HG02973 (cell line): ENCODE results near the gene PAQR4.
"Not testable (repeated sequence)": the region's sequence is repeated elsewhere in the genome, so short reads cannot be mapped to it uniquely, and the experiment has no call there.

ENCODE experiments used
- ATAC-seq: cut with Tn5 transposase; IDR thresholded peaks from one replicate; pipeline ENCODE4 v1.9.1; 2021; ENCODE audit warnings: moderate library complexity; ENCODE audit not compliant: unreplicated experiment

Gene PAQR4

DNA sequence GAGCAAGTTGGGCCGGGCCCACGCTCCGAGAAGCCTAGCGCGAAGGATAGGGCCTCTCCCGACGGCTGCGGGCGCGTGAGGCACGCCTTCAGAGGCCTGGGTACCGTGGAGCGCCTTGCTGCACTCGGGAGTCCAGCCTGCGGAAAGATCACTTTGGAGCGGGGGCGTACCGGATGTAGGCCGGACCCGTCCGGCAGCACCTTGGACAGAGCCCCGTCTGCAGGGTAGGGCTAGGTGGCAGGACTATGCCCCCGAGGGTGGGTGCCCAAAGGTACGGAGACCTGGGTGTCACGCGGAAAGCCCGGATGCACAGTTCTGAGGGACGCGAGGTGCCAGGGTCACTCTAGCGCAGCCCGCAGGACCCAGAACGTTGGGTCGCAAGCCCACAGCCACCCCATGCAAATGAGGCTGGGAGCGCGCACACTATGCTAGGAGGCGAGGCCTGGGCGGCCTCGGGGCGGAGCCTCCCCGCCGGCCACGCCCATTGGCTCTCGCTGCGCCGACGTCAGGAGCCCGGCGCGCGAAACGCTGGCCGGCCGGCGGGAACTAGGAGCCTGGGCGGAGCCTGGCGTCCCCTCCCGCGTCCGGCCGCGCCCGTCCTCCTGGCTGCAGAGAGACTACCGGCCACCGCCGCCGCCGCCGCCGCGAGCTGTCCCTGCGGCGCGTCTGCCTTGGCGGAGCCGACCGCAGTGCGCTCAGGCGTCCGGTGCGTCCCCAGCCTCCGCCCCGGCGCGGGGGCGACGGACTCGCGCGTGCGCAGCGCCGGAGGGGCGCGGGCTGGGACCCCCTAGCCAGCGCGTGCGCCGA is at the start of gene PAQR4:
Gene PAQR4, plus strand, starts transcription at position 611 of the 807 bp plus-strand sequence. CDS start 327 bp downstream, outside the sequence.
- ATAC-seq: peak; percentile 60

DNA sequence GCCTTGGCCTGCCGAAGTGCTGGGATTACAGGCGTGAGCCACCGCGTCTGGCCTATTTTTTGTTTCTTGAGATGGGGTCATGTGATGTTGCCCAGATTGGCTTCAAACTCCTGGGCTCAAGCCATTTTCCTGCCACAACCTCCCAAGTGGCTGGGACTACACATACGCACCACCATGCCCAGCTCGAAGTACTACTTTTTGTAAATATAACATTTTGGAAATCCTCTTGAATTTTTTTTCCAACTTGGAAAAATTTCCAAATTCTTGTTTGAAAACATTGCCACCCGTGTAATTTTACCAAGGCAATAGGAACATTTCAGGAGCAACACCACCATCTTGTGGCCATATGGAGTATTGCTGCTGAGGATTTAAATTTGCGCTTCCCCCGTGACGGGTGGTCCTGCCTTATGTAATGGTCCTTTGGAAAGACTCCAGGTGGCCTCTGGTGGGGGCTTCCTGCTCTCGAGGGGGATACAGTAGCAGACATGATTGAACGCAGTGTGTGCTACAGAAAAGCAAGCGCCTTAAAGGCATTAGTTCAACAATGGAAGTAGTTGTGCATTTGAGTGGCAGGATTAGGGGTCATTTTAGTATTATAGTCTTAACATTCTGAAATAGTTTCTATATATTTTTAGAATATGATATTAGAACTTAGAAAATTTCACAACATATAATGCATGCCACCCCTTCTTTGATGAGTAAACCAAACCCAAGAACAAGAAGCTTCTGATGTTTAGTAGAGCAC is 49.5 kb upstream of the PAQR4 start:
- ATAC-seq: no peak

DNA sequence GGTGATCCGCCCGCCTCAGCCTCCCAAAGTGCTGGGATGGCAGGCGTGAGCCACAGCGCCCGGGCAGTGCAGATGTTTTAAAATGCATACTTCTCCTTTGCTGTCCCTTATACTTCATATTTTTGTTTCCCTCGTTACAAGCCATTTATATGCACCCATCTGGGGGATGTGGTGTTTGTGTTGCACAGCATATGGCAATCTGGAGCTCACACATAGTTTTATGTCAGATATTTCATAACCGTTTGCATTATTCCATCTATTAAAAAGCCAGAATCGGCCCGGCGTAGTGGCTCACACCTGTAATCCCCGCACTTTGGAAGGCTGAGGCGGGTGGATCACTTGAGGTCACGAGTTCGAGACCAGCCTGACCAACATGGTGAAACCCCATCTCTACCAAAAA is 45.7 kb upstream of the PAQR4 start:
- no peak for ATAC-seq

DNA sequence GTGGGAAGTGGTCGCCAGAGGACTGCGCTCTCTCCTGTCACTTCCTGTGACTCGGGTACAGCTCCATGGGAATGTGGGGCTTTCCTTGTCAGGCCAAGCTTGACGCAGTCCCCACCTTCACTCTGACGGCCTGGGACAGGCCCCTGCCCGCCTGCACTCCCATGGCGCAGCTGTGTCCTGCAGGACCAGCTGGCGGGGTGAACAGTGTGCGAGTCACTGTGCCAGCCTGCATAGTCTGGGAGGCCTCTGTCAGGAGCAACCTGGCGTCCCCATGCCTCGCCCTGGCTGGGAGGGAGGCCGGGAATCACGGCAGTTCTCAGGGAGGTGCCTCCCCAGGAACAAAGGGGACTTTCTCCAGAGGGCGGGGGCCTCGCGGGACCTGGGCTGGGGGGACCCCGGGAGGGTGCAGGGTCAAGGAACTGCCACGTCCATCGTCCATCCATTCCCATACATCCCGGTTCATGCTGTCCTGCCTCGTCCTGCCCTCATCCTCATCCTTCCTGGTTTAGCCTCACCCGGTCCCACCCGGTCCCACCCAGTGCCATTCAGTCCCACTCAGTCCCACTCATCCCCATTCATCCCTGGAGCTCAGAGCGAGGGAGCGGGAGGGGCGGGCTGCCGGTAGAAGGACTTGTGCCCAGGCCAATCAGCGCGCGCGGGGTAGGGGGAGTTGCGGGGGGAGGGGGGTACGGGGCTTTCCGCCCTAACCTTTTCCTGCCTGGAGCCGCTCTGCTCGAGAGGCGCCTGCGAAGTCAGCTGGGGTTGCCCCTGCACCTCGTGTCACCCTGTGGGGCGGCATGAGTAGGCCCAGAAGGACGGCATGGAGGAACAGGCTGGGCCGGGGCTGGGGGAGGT is 44.0 kb upstream of the PAQR4 start:
- ATAC-seq: no peak

DNA sequence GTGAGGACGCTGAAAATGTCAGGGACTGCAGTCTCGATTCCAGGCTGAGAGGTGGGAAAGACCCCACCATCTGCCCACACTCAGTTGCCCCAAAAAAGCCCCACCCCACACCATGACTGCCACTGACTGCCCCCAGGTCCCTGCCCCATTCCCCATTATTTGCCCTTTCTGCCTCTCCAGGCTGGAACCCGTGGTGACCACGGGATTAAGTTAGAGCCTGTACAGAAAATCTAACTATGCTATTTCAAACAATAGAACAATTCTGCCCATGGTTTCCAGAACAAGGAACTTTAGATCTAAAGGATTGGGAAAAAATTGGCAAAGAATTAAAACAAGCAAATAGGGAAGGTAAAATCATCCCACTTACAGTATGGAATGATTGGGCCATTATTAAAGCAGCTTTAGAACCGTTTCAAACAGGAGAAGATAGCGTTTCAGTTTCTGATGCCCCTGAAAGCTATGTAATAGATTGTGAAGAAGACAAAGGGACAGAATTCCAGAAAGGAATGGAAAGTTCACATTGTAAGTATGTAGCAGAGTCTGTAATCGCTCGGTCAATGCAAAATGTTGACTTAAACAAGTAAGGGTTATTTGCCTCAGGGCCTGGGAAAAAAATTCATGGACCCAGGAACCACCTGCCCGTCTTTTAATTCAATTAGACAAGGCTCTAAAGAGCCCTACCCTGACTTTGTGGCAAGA is 43.0 kb upstream of the PAQR4 start:
- ATAC-seq: no peak

DNA sequence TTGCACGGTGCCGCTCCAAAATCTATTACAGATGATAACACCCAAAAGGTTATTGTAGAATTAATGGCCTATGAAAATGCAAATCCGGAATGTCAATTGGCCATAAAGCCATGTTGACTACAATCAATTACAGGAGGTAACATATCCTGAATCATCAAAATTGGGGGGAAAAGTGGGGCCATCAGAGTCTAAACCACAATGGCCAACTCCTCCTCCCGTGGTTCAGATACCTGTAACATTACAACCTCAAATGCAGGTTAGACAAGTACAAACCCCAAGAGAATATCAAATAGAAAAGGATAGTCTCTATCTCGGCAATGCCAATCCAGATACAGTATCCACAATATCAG is 42.5 kb upstream of the PAQR4 start:
- no peak for ATAC-seq

DNA sequence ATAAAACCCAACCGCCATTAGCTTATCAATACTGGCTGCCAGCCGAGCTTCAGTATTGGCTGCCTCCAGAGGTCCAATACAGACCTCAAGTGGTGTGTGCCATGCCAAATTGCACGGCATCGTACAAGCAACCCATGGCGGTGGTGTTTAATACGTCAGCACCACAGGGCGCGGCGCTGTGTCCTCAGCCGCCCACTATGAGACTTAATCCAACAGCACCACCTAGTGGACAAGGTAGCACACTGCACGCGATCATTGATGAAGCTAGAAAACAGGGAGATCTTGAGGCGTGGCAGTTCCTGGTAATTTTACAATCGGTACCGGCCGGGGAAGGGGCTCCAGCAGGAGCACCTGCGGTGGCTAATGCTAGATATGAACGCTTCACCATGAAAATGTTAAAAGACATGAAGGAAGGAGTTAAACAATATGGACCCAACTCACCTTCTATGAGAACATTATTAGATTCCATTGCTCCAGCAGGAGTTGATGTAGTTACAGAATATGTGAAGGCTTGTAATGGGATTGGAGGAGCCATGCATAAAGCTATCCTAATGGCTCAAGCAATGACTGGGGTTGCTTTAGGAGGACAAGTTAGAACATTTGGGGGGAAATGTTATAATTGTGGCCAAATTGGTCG is 42.0 kb upstream of the PAQR4 start:
- no peak for ATAC-seq

DNA sequence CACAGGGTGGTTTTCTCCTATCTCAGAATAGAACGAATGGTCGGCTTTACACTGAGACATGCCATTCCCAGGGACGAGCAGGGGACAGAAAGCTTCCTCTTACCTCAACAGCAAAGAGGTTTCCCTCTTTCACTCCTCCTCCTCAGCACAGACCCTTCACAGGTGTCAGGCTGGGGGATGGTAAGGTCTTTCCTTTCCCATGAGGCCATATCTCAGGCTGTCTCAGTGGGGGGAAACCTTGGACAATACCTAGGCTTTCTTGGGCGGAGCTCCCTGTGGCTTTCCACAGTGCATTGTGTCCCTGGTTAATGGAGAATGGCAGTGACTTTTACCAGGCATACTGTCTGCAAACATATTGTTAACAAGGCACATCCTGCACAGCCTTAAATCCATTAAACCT is 41.0 kb upstream of the PAQR4 start:
- not testable (repeated sequence) for ATAC-seq

DNA sequence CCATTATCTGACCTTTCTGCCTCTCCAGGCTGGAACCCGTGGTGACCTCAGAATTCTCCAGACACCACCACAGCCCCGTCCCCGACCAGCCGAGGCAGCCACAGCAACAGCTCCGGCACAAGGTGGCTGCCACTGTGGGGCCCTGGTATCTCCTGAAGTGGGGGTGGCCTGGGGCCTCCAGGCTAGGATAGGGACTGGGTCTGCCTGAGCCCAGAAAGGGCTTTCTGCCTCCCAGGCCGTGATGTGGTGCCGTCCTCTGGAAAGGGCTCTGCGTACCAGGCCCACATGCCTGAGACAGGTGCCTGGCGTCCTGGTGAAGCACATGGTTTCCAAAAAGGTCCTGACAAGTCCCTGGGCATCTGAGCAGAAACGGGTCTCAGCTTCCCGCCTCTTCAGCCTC is 40.4 kb upstream of the PAQR4 start:
- no peak for ATAC-seq

DNA sequence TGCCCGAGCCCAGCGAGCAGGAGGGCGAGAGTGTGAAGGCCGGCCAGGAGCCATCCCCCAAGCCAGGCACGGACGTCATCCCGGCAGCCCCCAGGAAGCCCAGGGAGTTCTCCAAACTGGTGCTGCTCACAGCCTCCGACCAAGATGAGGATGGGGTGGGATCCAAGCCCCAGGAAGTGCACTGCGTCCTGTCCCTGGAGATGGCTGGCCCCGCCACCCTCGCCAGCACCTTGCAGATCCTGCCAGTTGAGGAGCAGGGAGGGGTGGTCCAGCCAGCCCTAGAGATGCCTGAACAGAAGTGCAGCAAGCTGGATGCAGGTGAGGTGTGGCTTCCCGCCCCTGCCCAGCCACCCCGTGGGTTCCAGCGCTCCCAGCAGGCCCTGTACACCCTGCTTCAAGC is 39.5 kb upstream of the PAQR4 start:
- ATAC-seq: no peak

DNA sequence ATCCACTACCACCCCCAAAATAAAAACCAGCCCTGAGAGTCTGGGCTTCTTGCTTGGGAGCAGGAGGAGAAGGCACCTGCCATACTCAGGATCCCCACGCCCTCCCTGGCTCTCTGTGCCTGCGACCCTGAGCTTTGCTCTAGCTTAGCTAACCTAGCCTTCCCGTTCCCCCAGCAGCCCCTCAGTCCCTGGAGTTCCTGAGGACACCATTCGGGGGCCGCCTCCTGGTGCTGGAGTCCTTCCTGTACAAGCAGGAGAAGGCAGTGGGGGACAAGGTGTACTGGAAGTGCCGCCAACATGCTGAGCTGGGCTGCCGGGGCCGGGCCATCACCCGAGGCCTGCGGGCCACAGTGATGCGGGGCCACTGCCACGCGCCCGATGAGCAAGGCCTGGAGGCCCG is 38.9 kb upstream of the PAQR4 start:
- no peak for ATAC-seq

DNA sequence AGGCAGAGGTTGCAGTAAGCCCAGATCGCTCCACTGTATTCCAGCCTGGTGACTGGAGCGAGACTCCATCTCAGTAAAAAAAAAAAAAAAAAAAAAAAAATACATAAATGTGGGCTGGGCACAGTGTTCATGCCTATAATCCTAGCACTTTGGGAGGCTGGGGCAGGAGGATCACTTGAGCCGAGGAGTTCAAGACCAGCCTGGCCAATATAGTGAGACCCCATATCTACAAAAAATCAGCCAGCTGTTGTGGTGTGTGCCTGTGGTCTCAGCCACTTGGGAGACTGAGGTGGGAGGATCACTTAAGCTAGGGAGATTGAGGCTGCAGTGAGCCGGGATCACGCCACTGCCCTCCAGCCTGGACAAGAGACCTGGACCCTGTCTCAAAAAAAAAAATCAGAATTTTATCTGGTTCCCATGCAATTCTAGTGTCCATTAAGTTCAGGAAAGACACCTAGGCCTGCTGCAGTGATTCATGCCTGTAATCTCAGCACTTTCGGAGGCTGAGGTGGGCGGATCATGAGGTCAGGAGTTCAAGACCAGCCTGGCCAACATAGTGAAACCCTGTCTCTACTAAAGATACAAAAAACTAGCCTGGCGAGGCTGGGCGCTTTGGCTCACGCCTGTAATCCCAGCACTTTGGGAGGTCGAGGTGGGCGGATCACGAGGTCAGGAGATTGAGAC is 37.8 kb upstream of the PAQR4 start:
- not testable (repeated sequence) for ATAC-seq

DNA sequence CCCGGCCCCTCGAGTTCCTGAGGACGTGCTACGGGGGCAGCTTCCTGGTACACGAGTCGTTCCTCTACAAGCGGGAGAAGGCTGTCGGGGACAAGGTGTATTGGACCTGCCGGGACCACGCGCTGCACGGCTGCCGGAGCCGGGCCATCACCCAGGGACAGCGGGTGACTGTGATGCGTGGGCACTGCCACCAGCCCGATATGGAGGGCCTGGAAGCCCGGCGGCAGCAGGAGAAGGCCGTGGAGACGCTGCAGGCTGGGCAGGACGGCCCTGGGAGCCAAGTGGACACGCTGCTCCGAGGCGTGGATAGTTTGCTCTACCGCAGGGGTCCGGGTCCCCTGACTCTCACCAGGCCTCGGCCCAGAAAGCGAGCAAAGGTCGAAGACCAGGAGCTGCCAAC is 36.0 kb upstream of the PAQR4 start:
- ATAC-seq: no peak

DNA sequence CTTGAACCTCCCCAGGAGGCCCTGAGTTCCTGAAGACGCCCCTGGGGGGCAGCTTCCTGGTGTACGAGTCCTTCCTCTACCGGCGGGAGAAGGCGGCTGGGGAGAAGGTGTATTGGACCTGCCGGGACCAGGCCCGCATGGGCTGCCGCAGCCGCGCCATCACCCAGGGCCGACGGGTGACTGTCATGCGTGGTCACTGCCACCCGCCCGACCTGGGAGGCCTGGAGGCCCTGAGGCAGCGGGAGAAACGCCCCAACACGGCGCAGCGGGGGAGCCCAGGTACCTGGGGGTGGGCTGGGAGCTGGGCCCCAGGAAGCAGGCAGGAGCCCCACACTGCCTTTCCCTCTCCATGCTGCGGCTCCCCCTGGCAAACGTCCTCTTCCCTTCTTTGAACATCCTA is 35.4 kb upstream of the PAQR4 start:
- no peak for ATAC-seq

DNA sequence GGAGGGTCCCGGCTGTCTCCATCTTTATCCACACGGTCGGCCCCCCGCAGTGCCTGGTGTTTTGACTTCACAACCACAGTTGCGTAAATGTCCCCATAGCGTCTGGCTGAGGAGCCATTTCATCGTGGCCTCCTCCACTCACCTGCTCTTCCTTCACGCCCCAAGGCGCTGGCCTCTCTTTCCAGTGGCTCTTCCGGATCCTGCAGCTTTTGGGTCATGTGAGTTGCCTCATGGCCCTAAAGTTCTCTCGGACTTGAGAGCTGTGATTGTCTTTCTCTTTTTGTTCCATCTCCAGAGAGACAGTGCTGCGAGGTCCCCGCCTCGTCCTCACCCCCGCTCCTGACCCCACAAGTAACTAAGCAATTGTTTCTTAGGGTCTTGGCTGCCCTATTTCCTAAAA is 34.7 kb upstream of the PAQR4 start:
- no peak for ATAC-seq

DNA sequence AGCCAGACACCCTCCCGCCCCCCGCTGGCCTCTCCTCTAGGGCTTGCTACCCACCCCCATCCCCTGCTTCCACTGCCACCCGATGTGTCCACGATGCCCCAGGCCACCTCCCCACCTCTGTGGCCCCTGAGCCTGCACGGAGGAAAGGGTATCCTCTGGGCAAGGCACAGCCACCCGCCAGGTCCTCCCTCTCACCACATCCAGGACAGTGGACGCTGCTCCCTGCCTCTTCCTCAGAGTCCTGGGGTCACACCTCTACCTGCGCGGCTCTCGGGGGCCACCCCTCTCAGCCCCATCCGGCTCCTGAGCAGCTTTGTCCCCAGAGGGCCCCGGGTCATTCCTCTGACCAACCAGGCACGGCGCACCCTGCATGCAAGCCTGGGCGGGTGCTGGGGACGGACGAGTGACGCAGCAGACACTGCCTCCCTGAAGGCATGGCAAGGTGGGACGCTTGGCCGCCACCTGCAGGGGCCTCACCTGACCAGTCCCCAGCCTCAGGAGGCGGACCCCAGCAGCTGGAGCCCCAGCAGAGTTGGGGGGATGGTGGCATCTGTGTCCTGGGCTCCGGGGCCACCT is 32.6 kb upstream of the PAQR4 start:
- no peak for ATAC-seq

DNA sequence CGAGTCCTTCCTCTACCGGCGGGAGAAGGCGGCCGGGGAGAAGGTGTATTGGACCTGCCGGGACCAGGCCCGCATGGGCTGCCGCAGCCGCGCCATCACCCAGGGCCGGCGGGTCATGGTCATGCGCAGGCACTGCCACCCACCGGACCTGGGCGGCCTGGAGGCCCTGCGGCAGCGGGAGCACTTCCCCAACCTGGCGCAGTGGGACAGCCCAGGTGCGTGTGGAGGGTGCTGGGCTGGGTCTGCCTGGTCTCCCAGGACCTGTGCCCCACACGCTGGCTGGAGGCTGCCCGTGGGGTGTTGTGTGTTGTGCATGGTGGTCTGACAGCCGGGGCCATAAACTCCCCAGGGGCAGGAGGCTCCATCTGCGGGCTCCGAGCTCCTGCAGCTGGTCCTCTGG is 32.0 kb upstream of the PAQR4 start:
- ATAC-seq: no peak

DNA sequence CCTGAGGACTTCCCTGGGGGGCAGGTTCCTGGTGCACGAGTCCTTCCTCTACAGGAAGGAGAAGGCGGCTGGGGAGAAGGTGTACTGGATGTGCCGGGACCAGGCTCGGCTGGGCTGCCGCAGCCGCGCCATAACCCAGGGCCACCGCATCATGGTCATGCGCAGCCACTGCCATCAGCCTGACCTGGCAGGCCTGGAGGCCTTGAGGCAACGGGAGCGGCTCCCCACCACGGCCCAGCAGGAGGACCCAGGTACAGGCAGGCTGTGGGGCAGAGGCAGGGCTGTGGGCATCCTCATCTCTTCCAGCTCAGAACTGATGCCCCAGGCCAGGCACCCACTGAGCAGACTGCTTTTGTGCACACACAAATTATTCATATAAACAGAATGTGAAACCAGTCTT is 30.9 kb upstream of the PAQR4 start:
- ATAC-seq: no peak

DNA sequence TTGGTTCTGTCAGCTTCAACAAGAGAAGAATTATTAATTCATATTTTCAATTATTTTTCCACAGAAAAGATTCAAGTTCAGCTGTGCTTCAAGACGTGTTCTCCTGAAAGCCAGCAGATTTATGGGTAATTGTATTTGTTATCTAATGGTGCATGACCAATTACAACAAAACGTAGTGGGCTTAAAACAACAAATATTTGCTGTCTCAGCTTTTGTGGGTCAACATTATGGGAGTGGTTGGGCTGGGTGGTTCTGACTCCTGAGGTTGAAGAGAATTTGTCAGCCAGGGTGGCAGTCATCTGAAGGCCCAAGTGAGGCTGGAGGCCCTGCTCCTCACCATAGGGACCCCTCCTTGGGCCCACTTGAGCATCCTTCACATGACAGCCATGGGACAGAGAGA is 29.2 kb upstream of the PAQR4 start:
- no peak for ATAC-seq

DNA sequence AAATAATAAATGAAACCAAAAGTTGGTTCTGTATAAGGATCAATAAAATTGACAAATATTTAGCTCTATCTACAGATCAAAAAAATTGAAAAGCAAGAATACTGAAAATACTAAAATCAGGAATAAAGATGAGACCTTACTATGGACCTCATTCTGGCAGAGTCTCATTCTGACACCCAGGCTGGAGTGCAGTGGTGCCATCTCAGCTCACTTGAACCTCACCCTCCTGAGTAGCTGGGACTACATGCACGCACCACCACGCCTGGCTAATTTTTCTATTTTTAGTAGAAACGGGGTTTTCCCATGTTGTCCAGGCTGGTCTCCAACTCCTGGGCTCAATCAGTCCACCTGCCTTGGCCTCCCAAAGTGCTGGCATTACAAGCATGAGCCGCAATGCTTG is 27.1 kb upstream of the PAQR4 start:
- ATAC-seq: no peak
